8988T (cell line): ENCODE measurements around the gene REPS1.

Source experiments
- DNase-seq: peaks from one replicate; pipeline ENCODE4 v3.0.0; 2011

Gene REPS1

GRCh38 chr6:138920906-138921305 is 67.1 kb downstream of the REPS1 start:
- no peak for DNase-seq

DNA sequence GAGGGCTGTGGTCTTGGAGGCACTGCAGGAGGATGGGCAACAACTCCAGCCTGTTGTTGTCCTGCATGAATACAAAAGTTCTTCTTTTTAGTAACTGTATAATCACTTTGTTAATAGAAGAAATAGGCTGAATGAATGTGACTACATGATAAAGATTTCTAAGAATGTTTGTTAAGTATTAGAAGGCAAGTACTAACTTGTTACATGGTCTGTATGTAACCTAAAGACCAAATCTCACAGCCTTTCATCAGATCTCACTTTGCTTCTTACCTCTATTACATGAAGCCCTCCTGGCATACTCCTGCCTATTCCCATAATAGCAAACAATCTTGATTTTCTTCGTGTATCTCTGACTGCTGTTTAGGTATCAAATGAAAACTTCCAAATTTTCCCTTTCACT is 73.4 kb downstream of the REPS1 start:
- no peak for DNase-seq

GRCh38 chr6:138912308-138912707 is 75.7 kb downstream of the REPS1 start:
- no peak for DNase-seq

DNA sequence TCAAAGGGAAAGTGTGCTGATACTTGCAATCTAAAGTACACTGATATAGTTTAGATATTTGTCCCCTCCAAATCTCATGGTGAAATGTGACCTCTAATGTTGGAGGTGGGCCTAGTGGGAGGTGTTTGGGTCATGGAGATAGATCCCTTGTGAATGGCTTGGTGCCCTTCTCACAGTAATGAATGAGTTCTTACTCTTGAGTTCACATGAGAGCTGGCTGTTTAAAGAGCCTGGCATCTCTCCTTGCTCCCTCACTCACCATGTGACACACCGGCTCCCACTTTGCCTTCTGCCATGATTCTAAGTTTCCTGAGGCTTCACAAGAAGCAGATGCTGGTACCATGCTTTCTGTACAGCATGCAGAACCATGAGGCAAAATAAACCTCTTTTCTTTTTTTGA is 78.1 kb downstream of the REPS1 start:
- no peak for DNase-seq

DNA sequence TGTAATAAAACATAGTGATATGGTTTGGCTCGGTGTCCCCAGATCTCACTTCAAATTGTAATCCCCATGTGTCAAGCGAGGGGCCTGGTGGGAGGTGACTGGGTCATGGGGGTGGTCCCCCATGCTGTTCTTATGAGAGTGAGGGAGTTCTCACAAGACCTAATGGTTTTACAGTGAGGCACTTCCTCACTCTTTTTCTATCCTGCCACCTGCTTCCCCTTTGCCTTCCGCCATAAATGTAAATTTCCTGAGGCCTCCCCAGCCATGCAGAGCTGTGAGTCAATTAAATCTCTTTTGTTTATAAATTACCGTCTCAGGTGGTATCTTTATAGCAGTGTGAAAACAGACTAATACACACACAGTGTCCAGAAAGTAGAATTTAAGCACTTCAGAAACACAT is 78.5 kb downstream of the REPS1 start:
- DNase-seq = no peak

DNA sequence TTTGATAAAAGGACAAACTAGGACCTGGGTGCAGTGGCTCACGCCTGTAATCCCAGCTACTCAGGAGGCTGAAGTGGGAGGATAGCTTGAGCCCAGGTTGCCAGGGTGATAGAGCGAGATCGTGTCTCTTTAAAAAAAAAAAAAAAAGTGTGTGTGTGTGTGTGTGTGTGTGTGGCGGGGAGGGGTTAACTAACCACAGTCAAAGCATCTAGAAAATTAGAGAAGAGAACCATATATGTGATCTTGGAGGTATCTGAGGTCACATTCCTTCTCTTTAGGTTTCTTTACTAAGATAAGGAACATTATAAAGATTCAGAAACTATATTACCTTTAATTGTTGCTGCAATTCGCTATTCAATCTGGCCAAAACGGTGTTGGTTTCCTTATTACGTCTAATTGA is 80.9 kb downstream of the REPS1 start:
- DNase-seq = no peak

- no peak for DNase-seq
Measured at GRCh38 chr6:138897031-138897430, 91.0 kb downstream of the REPS1 start.

DNA sequence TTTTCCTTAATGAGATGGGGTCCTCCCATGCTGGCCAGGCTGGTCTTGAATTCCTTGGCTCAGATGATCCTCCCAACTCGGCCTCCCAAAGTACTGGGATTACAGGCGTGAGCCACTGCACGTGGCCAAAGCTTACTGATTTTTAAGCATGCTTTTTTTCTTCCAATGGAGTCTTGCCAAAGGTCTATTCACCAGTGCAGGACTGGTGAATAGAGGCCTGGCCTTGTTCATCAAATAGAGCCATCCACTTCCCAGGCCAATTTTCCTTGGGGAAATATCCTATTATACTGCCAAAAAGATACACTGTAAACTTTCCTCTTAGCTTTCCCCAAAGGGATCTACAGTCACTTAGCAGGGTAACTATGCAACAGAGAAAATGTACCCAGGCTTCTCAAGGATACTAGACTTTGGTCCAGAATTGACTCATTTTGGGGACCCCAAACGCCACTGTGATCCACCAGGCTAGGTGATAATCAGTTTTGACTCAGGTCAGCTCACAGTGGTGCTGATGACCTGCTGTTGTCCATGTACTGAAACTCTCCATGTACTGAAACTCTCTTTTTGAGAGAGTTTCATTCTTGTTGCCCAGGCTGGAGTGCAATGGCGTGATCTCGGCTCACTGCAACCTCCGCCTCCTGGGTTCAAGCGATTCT is 91.8 kb downstream of the REPS1 start:
- no peak for DNase-seq

DNA sequence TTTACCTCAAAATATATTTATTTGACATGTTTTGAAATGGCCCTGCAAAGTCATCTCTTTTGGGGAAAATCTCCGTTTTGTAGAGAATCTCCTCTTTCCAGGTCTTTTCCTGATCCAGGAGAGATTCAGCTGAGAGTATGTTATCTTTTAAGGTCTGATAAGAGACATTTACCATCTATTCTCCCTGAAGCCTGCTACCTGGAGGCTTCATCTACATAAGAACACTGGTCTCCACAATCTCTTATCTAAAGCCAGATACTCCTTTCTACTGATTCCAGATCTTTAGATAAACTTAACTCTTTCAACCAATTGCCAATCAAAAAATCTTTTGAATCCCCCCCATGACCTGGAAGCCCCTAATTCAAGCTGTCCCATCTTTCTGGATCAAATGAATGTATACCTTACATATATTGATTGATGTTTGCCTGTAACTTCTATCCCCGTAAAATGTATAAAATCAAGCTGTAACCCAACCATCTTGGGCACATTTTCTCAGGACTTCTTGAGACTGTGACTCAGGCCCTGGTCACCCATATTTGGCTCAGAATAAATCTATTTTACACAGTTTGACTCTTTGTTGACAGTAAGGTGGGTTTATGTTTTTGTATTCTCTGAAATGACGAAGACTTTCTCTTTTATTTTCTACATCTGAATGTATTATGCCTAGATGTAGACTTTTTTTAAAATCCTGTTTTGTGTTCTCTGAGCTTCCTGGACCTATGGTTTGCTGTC is 96.6 kb downstream of the REPS1 start:
- no peak for DNase-seq

DNA sequence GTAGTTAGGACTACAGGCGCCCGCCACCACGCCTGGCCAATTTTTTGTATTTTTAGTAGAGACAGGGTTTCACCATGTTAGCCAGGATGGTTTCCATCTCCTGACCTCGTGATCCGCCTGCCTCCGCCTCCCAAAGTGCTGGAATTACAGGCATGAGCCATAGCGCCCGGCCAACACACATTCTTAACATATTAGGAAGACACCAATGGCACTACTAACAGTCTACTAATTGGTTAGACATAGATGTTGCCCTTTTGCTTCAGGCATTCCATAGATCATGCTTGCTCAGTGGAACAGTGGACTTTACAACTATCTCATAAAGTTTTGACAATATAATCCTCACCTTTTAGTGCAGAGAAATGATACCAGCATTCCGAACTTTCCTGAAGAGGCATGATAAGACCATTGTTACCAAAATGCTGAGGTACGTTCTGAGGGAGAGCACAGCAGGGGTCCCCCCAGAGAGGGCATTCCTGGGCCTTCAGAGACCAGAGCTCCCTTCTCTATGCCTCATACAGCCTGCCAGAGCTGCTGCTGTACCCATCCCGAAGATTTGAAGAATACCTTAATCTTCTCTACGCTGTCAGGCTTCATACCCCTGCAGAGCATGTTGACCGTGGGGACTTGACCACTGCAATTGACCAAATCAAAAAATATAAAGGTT is 102.8 kb downstream of the REPS1 start:
- no peak for DNase-seq

- DNase-seq = no peak
Measured at GRCh38 chr6:138882369-138883017, 105.6 kb downstream of the REPS1 start.

DNA sequence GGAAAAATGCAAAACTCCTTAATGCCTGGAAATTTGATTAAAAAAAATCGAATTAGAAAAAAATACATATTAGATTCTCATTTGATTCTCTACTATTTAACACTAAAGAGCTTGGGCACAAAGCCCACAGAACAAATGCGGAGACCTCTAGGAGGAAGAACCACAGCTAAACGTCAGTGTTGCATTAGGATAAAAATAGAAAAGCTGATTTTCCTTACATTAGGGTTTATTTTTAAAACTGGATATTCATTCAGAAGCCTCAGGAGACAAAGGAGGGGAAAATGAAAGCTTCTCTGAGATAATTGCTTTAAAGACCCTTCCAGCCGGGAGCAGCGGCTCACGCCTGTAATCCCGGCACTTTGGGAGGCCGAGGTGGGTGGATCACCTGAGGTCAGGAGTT is 114.9 kb downstream of the REPS1 start:
- DNase-seq = no peak

- no peak for DNase-seq
Measured at GRCh38 chr6:138869398-138869797, 118.7 kb downstream of the REPS1 start.

- DNase-seq = no peak
Measured at GRCh38 chr6:138868181-138868580, 119.9 kb downstream of the REPS1 start.

DNA sequence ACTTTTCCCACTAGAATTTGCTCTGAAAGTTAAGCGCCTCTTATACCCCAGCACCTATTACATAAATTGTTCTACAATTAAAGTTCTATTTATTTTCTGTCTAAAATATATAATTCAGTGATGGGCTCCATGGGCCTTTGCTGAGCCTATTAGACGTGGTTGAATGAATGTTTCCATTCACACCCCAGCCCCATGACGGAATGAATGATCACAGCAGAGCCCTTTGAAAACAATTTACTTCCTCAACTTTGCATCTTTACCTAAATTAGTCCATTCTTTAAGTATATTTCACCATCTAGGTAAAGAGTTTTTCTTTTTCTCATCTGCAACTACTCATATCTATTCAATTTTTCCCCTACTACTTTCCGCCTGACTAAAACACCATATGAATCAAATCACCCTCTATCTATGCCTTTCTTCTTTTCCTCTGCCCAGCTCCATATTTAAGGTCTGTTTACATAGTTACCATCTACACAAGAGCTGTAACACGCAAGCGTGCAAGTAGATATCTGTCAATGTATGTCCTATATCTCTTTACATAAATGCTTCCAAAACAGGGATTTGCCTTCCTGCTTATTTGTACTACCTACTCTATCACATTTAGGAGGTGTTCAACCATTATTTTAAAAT is 122.5 kb downstream of the REPS1 start:
- DNase-seq = no peak

GRCh38 chr6:138864343-138864890 is 123.6 kb downstream of the REPS1 start:
- no peak for DNase-seq

DNA sequence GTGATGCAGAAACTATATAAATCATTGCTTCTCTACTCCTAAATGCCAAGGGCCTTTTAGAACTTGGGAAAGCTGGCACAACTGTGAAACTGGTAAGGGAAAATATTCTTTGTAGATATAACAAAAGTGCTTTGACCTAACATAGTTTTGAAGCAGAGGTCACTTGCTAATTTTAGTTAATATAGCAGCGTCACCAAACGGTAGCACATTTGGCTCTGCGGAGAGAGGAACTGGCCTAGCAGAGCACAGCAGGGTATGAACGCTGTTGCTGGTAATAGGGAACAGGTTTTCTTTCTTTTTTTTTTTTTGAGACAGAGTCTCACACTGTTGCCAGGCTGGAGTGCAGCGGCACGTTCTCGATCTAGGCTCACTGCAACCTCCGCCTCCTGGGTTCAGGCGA is 124.7 kb downstream of the REPS1 start:
- DNase-seq = no peak

DNA sequence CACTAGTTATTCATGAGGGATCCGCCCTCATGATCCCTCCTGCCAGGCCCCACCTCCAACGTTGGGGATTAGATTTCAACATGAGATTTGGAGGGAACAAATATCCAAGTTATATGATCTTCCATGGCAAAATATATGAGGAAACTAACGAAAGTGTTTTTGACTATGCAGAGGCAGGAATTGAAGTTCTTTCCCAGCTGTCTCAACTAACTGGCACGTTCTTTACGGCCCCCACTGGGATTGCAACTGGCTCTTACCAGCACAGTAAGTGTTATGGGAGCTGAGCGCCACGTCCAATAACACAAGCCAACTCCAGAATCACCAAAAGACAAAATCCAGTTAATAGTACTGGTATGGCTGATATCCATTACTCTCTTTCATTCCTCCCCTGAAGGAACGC is 125.6 kb downstream of the REPS1 start:
- DNase-seq = no peak

- no peak for DNase-seq
Measured at GRCh38 chr6:138857775-138858174, 130.3 kb downstream of the REPS1 start.

DNA sequence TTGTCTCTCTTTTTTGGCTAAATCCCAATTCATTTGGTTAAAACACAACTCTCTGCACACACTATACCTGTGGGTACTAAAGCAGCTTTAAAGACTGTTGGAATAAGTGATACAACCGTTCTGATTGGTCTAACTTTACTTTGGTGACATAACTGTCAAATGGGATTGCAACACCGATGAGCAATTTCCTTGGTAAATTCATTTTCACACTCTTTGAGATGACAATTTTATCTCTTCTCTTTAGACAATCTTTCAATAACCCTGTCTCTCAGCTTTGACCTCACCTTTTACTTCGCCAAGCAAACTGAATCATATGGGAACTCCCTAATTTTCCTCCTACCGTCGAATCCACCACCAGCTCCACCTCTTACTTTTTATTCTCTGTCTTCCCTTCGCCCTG is 131.4 kb downstream of the REPS1 start:
- no peak for DNase-seq
